ENCODE results near the gene KLRC1.
"Not testable (repeated sequence)": the region's sequence is repeated elsewhere in the genome, so short reads cannot be mapped to it uniquely, and the experiment has no call there.

The KLRC1 gene

GRCh38 chr12:10453156-10453555 is at the start of gene KLRC1:
KLRC1 (minus strand) TSS chr12:10453377; CDS start chr12:10451156, 2,221 bp downstream.
- no peak for TF ChIP-seq CTCF (IDR thresholded peaks at IDR 0.05; ENCODE audit: extremely low read depth, insufficient read depth, missing control alignments)
- in situ Hi-C loops (cut with MboI; ENCODE audit: low pct_unique_long_range_greater_than_20kb, low sequenced_read_pairs, unreplicated experiment) = no loop called here
- DNase-seq (ENCODE audit: low spot score) = no peak

GRCh38 chr12:10501030-10501429 is 47.9 kb upstream of the KLRC1 start:
- peak; percentile 16 for TF ChIP-seq CTCF (IDR thresholded peaks at IDR 0.05; ENCODE audit: extremely low read depth, insufficient read depth, missing control alignments)
- in situ Hi-C loops (cut with MboI; ENCODE audit: low pct_unique_long_range_greater_than_20kb, low sequenced_read_pairs, unreplicated experiment) = no loop called here
- DNase-seq (ENCODE audit: low spot score) = no peak

- TF ChIP-seq CTCF (IDR thresholded peaks at IDR 0.05; ENCODE audit: extremely low read depth, insufficient read depth, missing control alignments) = no peak
- DNase-seq (ENCODE audit: low spot score) = no peak
- in situ Hi-C loops (cut with MboI; ENCODE audit: low pct_unique_long_range_greater_than_20kb, low sequenced_read_pairs, unreplicated experiment) = no loop called here
These were observed 44.9 kb upstream of the KLRC1 start for GRCh38 chr12:10498042-10498441.

DNA sequence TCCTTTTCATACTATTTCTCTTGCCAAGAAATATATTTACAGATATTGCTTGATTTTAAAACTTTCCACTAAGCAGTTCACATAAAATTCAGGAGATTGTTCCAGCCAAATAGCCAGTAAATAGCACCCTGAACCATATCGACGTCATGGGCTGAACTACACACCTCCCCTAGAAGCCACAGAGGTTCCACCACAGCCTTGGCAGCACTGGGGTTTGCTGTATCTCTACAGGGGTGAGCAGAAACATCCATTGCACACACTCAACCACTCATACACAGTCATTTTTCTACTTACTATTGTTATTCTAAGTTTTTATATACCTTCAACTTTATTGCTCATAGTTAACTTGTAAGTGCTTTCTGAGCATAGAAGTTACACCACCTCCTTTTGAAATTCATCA is 44.4 kb upstream of the KLRC1 start:
- in situ Hi-C loops (cut with MboI; ENCODE audit: low pct_unique_long_range_greater_than_20kb, low sequenced_read_pairs, unreplicated experiment) = no loop called here
- no peak for TF ChIP-seq CTCF (IDR thresholded peaks at IDR 0.05; ENCODE audit: extremely low read depth, insufficient read depth, missing control alignments)
- DNase-seq (ENCODE audit: low spot score) = no peak

GRCh38 chr12:10491766-10492165 is 38.6 kb upstream of the KLRC1 start:
- TF ChIP-seq CTCF (IDR thresholded peaks at IDR 0.05; ENCODE audit: extremely low read depth, insufficient read depth, missing control alignments) = no peak
- in situ Hi-C loops (cut with MboI; ENCODE audit: low pct_unique_long_range_greater_than_20kb, low sequenced_read_pairs, unreplicated experiment) = no loop called here
- no peak for DNase-seq (ENCODE audit: low spot score)

GRCh38 chr12:10487328-10487727 is 34.2 kb upstream of the KLRC1 start:
- in situ Hi-C loops (cut with MboI; ENCODE audit: low pct_unique_long_range_greater_than_20kb, low sequenced_read_pairs, unreplicated experiment); DNase-seq (ENCODE audit: low spot score): not testable (repeated sequence)

- in situ Hi-C loops (cut with MboI; ENCODE audit: low pct_unique_long_range_greater_than_20kb, low sequenced_read_pairs, unreplicated experiment); DNase-seq (ENCODE audit: low spot score): not testable (repeated sequence)
These were observed 28.7 kb upstream of the KLRC1 start for GRCh38 chr12:10481901-10482300.

- DNase-seq (ENCODE audit: low spot score) = not testable (repeated sequence)
These were observed 19.6 kb upstream of the KLRC1 start for GRCh38 chr12:10472808-10473207.

More at GRCh38 chr12:10472808-10473207, 19.6 kb upstream of the KLRC1 start:
- in situ Hi-C loops (cut with MboI; ENCODE audit: low pct_unique_long_range_greater_than_20kb, low sequenced_read_pairs, unreplicated experiment) = not testable (repeated sequence)
